ENCODE data around the gene METTL13. TPM values are rescaled to one million over a fixed set of nuclear protein-coding genes. Genes with fewer than 3 reads are reported as not detected.

The METTL13 gene
- polyA plus RNA-seq, 3 donors = 31.9 to 40.4 (median 38.2) TPM

DNA sequence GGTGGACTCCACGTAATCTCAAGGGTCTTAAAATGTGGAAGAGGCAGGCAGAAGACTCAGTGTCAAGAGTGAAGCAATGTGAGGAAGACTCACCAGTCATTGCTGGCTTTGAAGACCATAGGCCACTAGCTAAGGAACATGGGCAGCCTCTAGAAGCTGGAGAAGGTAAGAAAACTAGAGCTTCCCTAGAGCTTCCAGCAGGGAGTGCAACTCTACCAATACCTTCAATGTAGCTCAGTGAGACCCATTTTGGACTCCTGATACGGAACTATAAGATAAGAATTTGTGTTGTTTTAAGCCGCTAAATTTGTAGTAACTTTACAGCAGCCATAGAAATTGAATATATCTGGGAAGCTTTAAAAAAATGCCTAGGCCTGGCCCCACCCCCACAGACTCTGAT, 18.9 kb downstream of the METTL13 start:
- DNase-seq (ENCODE audit: low read depth in 3 of 3, low spot score in 2 of 3) = no peak

DNA sequence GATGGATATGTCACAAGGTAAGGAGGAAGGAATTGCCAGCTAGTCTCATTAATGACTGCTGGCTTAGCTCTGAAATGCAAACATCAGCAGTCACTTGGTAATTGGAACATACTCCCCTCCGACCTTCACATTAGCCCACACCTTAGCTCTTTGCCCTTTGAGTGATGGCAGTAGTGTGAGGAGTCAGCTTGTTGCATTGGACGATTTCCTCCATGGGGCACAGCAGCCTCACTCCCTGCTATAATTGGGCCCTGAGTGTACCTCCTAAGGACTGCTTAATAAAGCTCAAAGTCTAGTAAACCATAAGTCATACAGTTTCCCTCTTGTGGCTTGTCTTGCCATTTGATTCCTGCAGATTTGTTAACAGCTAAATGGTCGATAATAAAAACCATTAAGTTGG, 19.4 kb downstream of the METTL13 start:
- no peak for DNase-seq (ENCODE audit: low read depth in 3 of 3, low spot score in 2 of 3)

DNA sequence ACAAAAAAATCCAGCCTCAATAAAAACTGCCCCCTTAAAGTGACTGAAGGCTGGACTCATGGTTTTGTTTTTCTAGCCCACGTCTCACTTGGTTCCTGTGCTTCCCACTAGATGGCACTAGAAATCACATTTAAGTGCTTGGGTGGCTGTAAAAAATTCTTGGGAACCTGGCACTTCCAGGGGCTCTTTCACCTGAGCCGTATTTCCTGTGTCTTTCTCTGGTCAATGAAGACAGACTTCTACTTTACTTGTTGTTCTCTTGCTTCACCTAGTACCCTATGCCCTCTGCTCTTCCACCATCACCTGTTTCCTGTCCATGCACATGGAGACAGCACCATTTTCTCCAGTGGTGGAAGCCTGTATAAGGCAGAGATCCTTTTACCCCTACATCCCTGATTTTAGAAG, 20.0 kb downstream of the METTL13 start:
- peak in 2 of 3 donors; percentile 41 to 44 for DNase-seq (ENCODE audit: low read depth in 3 of 3, low spot score in 2 of 3)

DNA sequence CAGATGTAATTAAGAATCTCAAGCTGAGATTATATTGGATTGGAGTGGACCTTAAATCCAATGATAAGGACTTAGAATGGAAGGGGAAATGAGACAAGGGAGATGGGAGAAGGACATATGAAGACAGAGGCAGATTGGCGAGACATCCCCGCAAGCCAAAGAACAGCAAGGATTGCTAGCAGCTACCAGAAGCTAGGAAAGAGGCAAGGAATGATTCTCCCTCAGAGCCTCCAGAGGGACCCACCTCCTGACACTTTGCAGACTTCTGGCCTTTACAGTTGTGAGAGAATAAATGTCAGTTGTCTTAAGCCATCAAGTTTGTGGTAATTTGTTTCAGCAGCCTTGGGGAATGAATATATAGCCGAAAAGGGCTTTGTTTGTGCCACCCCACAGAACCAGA, 20.7 kb downstream of the METTL13 start:
- no peak for DNase-seq (ENCODE audit: low read depth in 3 of 3, low spot score in 2 of 3)

DNA sequence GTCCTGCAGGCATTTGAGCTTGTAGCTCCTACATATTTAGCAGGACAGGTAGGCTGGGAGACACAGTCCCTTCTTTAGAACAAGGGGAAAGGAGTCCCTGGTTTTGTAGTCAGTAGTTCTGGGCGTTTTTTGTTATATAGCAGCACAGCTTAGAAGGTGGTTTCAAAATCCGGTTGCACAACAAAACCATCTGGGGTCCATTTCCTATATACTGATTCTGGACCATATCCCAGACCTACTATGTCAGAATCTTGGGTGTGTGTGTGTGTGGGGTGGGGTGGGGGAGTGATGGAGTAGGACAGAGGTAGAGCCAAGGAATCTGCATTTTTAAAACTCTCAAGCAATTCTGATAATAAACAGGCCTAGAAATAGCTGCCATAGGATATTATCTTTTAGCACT, 21.6 kb downstream of the METTL13 start:
- DNase-seq (ENCODE audit: low read depth in 3 of 3, low spot score in 2 of 3) = no peak

DNA sequence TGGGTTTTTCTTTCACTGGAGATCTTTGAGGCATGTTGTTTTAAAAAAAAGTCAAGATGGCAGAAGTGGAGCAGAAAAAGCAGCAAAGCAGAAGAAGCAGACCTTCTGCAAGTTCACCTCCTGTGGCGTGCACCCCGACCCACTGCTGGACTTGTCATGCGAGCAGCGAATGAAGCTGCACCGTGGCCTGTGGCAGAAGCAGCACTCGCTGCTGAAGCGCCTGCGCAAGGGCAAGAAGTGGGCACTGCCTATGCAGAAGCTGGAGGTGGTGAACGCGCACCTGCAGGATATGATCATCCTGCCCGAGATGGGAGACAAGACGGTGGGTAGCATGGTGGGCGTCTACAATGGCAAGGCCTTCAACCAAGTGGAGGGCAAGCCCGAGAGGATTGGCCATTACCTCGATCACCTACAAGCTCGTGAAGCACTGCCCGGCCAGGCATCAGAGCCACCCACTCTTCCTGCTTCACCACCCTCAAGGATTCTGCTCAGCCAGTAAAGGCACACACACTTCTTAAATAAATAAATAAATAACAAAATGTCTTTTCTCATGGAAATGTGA, 22.1 kb downstream of the METTL13 start:
- no peak for DNase-seq (ENCODE audit: low read depth in 3 of 3, low spot score in 2 of 3)

- DNase-seq (ENCODE audit: low read depth in 3 of 3, low spot score in 2 of 3) = no peak
Observed at GRCh38 chr1:171805395-171806115, 24.1 kb downstream of the METTL13 start.

DNA sequence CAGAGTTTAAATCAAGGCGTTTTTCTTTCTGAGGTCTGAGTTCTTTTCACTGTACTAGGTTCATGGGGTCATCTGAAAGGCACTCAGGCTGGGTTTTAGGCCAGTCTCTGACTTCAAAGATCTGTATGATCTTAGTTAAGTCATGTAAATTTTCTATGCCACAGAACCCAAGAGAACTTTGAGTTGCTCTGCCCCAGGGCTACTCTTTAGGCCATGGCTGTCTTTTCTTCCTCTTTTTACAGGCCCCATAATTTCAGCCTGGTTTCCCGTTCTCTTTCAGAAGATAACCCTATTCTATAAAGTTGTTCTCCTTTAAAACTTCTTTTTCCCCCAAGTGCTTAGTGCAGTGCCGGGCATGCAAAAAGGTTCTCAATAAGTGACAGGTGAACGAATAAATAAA, 26.1 kb downstream of the METTL13 start:
- DNase-seq (ENCODE audit: low read depth in 3 of 3, low spot score in 2 of 3) = no peak

GRCh38 chr1:171809834-171810233, 28.4 kb downstream of the METTL13 start:
- no peak for DNase-seq (ENCODE audit: low read depth in 3 of 3, low spot score in 2 of 3)

GRCh38 chr1:171811672-171812071, 30.2 kb downstream of the METTL13 start:
- DNase-seq (ENCODE audit: low read depth in 3 of 3, low spot score in 2 of 3) = no peak

DNA sequence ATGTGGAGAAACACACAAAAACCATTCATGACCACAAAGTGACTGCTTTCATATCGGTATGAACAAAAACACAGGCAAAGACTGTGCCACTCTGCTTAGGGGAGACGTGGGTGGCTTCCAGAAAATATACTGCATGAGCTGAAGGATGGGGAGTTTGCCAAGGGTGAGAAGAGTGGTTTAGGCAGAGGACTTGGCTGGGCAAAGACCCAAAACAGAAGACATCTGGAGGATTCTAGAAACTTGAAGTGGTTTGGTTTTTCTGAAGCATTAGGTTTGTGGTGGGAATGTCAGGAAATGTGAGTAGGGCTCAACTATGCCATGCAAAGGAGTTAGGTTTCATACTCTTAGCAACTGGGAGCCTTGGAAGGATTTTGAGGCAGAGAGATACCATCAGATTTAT, 33.2 kb downstream of the METTL13 start:
- no peak for DNase-seq (ENCODE audit: low read depth in 3 of 3, low spot score in 2 of 3)

- DNase-seq (ENCODE audit: low read depth in 3 of 3, low spot score in 2 of 3) = no peak
Observed at GRCh38 chr1:171816300-171816901, 34.9 kb downstream of the METTL13 start.

DNA sequence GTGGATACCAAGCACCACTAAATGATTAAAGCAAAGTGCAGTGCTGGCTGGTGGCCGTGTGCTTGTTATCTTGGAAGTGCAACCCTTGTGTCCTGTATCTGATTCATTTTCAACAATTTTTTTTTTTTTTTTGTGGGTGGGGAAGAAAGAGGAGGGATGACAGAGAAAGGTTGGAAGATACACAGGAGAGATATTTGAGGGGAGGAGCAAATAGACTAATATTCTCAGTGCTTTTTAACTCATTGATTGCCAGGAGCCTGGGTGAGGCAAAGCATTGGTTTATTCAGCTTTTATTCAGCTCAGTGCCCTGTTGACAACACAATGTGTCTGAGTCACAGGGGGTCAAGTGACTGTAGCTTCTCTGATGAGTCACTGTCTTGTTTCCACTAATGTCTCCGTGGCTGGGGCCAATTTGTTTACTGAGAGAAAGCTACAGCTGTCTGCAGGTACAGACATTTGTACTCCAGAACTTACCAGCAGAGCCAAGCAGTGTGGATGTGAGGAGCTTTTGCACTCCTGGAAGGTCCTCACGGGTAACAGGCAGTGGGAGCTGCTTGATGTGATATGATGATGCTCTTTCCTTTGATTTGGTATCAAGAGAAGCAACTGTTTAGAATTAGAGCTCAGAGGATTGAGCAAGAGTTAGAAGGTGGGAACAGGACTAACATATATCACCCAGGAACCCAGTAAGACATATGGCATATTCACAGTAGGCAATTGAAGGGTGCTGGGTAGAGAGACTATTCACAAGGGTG, 36.2 kb downstream of the METTL13 start:
- DNase-seq (ENCODE audit: low read depth in 3 of 3, low spot score in 2 of 3) = no peak

GRCh38 chr1:171819946-171820345, 38.5 kb downstream of the METTL13 start:
- DNase-seq (ENCODE audit: low read depth in 3 of 3, low spot score in 2 of 3) = no peak

GRCh38 chr1:171826973-171827372, 45.5 kb downstream of the METTL13 start:
- DNase-seq (ENCODE audit: low read depth in 3 of 3, low spot score in 2 of 3) = no peak

- no peak for DNase-seq (ENCODE audit: low read depth in 3 of 3, low spot score in 2 of 3)
Observed at GRCh38 chr1:171828794-171829193, 47.3 kb downstream of the METTL13 start.

- no peak for DNase-seq (ENCODE audit: low read depth in 3 of 3, low spot score in 2 of 3)
Observed at GRCh38 chr1:171833091-171833825, 51.8 kb downstream of the METTL13 start.

- no peak for DNase-seq (ENCODE audit: low read depth in 3 of 3, low spot score in 2 of 3)
Observed at GRCh38 chr1:171834821-171835220, 53.4 kb downstream of the METTL13 start.

GRCh38 chr1:171835891-171836290, 54.4 kb downstream of the METTL13 start:
- DNase-seq (ENCODE audit: low read depth in 3 of 3, low spot score in 2 of 3) = no peak

DNA sequence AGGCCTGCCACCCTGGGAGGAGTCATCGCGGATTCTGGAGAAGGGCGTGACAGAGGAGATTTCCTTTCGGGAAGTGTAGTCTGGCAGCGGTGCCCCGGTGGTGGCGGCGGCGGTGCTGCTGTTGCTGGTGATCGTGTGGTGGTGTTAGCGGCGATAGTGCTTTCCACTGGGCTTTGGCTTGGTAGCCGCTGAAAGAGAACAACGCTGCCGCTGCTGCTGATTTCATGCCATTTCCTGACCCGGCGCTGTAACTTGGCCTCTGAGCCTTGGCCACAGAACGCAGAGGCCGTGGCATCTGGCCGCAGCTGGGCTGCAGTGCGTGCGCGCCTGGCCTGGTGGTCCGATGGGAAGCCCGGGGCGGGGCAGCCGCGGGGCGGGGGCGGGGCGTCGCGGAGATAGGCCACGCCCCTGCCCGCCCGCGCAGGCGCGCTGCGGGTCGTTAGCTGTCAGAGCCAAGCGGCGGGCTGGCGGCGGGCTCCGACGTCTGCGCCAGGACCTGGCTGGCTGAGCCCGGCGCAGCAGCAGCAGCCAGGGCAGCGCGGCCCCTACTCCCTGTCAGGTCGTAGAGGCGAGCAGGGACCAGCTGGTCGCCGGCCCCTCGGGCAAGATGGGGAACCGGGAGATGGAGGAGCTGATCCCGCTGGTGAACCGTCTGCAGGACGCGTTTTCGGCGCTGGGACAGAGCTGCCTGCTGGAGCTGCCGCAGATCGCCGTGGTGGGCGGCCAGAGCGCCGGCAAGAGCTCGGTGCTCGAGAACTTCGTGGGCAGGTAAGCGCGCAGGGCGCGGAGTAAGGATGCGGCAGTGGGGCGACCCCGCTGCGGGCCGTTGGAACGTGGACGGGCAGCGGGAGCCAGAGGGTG, 59.8 kb downstream of the METTL13 start, which contains the start of gene DNM3:
TSS of gene DNM3 (plus strand) at position 449 of the 861 bp plus-strand sequence. CDS start at position 608, 159 bp downstream.
- peak; percentile 48 to 69 (median 62) for DNase-seq (ENCODE audit: low read depth in 3 of 3, low spot score in 2 of 3)
